IMR-90 (cell line): ENCODE measurements around the gene CRYM. TPM values are rescaled to one million over a fixed set of nuclear protein-coding genes. Genes with fewer than 3 reads are reported as not detected.

Experiments used
- ATAC-seq: fragments of 200-7000 bp; cut with Tn5 transposase; 2 replicates; pipeline ENCODE4 v1.9.1; 2020; ENCODE audit warnings: low read depth, mild to moderate bottlenecking, moderate library complexity
- BruUV-seq: library from RNA; stranded (reverse); fragments of 400-500 nt; replicated peaks from 2 replicates; lab custom pipeline; 2021; lab: Mats Ljungman, UMichigan
- CTCF ChIA-PET: fragments of 300-600 bp; formaldehyde crosslinking; extraction: SDS; loops from one replicate; lab custom pipeline; 2021; ENCODE audit warnings: antibody characterized with exemption; lab: Yijun Ruan, JAX
- POLR2A ChIA-PET: fragments of 300-600 bp; sonication (Branson Sonifier 250); formaldehyde crosslinking; loops from one replicate; lab custom pipeline; 2022; ENCODE audit warnings: antibody characterized with exemption; ENCODE audit not compliant: unreplicated experiment; lab: Charles Lee
- DNase-seq: peaks from one replicate; pipeline ENCODE4 v3.0.0; 2013
- H2AFZ ChIP-seq: replicated peaks from 2 replicates; pipeline ENCODE3; 2013; ENCODE audit warnings: low read length, mild to moderate bottlenecking; ENCODE audit not compliant: poor library complexity
- H2AK5ac ChIP-seq: 2 replicates; pipeline ENCODE4 v1.6.1; 2013; ENCODE audit warnings: low read depth, low read length, inconsistent platforms
- H2AK9ac ChIP-seq: replicated peaks from 2 replicates; pipeline ENCODE3; 2013; ENCODE audit warnings: mild to moderate bottlenecking, low read depth, low read length, moderate library complexity; ENCODE audit not compliant: poor library complexity
- H2BK120ac ChIP-seq: 2 replicates; pipeline ENCODE4 v1.6.1; 2013; ENCODE audit warnings: low read depth, low read length, inconsistent platforms
- H2BK15ac ChIP-seq: 3 replicates; pipeline ENCODE4 v1.6.1; 2013; ENCODE audit warnings: low read depth, low read length, inconsistent platforms
- H2BK20ac ChIP-seq: 2 replicates; pipeline ENCODE4 v1.6.1; 2013; ENCODE audit warnings: low read depth, mild to moderate bottlenecking, inconsistent platforms, low read length, moderate library complexity
- H2BK5ac ChIP-seq: 2 replicates; pipeline ENCODE4 v1.6.1; 2013; ENCODE audit warnings: mild to moderate bottlenecking, low read depth, low read length, inconsistent platforms; ENCODE audit not compliant: poor library complexity, severe bottlenecking
- H3K14ac ChIP-seq: replicated peaks from 2 replicates; pipeline ENCODE4 v1.6.1; 2013; ENCODE audit warnings: low read depth, low read length, inconsistent platforms
- H3K18ac ChIP-seq: 2 replicates; pipeline ENCODE4 v1.6.1; 2013; ENCODE audit warnings: low read depth, low read length, control low read depth
- H3K23ac ChIP-seq: 2 replicates; pipeline ENCODE4 v1.6.1; 2013; ENCODE audit warnings: low read depth, low read length, inconsistent platforms
- H3K27ac ChIP-seq: 2 replicates; pipeline ENCODE4 v1.5.1; 2013; ENCODE audit warnings: mild to moderate bottlenecking, control low read depth, low read length; ENCODE audit not compliant: insufficient read depth
- H3K27me3 ChIP-seq: 2 replicates; pipeline ENCODE4 v1.6.1; 2013; ENCODE audit warnings: low read length; ENCODE audit not compliant: control insufficient read depth, insufficient read depth
- H3K36me3 ChIP-seq: 2 replicates; pipeline ENCODE4 v1.6.1; 2013; ENCODE audit warnings: low read length, mixed read lengths; ENCODE audit not compliant: control insufficient read depth, insufficient read depth
- H3K4ac ChIP-seq: 2 replicates; pipeline ENCODE4 v1.6.1; 2013; ENCODE audit warnings: low read depth, low read length, inconsistent platforms
- H3K4me1 ChIP-seq: 2 replicates; pipeline ENCODE4 v1.6.1; 2013; ENCODE audit warnings: low read length, mixed read lengths; ENCODE audit not compliant: control insufficient read depth, insufficient read depth
- H3K4me2 ChIP-seq: 2 replicates; pipeline ENCODE4 v1.6.1; 2013; ENCODE audit warnings: low read depth, mild to moderate bottlenecking, control low read depth, low read length, moderate library complexity
- H3K4me3 ChIP-seq: 2 replicates; pipeline ENCODE4 v1.5.1; 2013; ENCODE audit warnings: low read depth, mild to moderate bottlenecking, control low read depth, low read length, moderate library complexity; ENCODE audit not compliant: insufficient read depth
- H3K56ac ChIP-seq: 2 replicates; pipeline ENCODE4 v1.6.1; 2013; ENCODE audit warnings: low read length, inconsistent platforms; ENCODE audit not compliant: insufficient read depth; ENCODE audit errors: extremely low read depth
- H3K79me1 ChIP-seq, 2 experiments: 2 replicates each; pipeline ENCODE4 v1.6.1; 2013; ENCODE audit warnings: low read length in 2 of 2, inconsistent platforms in 1 of 2, low read depth in 1 of 2
- H3K9ac ChIP-seq: 2 replicates; pipeline ENCODE4 v1.6.1; 2013; ENCODE audit warnings: low read depth, low read length, control low read depth
- H3K9me1 ChIP-seq: 2 replicates; pipeline ENCODE4 v1.6.1; 2013; ENCODE audit warnings: low read length, inconsistent platforms; ENCODE audit not compliant: insufficient read depth
- H3K9me3 ChIP-seq: 2 replicates; pipeline ENCODE4 v1.6.1; 2013; ENCODE audit warnings: low read length; ENCODE audit not compliant: control insufficient read depth, insufficient read depth
- H4K20me1 ChIP-seq: 2 replicates; pipeline ENCODE4 v1.6.1; 2013; ENCODE audit warnings: low read length, inconsistent platforms; ENCODE audit not compliant: insufficient read depth
- H4K5ac ChIP-seq: 2 replicates; pipeline ENCODE4 v1.6.1; 2013; ENCODE audit warnings: mild to moderate bottlenecking, low read depth, low read length, control low read depth
- H4K8ac ChIP-seq, 2 experiments: 2 replicates each; pipeline ENCODE4 v1.6.1; 2013; ENCODE audit warnings: low read depth in 2 of 2, low read length in 2 of 2, control low read depth in 1 of 2, inconsistent platforms in 1 of 2
- H4K91ac ChIP-seq: 2 replicates; pipeline ENCODE4 v1.6.1; 2013; ENCODE audit warnings: low read depth, low read length, inconsistent platforms; ENCODE audit not compliant: insufficient read depth
- CTCF ChIP-seq: conservative IDR thresholded peaks from 2 replicates; pipeline ENCODE4 v1.5.1; 2012; ENCODE audit warnings: mild to moderate bottlenecking, low read depth, low read length, improper control_type of control experiment
- MAFK ChIP-seq: IDR thresholded peaks from 2 replicates; pipeline ENCODE4 v1.6.1; 2012; ENCODE audit warnings: low read depth, low read length, improper control_type of control experiment
- SMC3 ChIP-seq: fragments of 150-350 bp; IDR thresholded peaks from 2 replicates; pipeline ENCODE4 v1.6.1; 2016; ENCODE audit warnings: low read depth, mild to moderate bottlenecking, antibody characterized with exemption, low read length, moderate library complexity
- WGBS, 2 experiments: methylation state at CpG; one replicate each; pipeline versions ENCODE4 v1.1.5 to v1.1.7; 2013; ENCODE audit warnings: missing lambda C conversion rate in 2 of 2; ENCODE audit not compliant: insufficient read length in 1 of 2; ENCODE audit errors: extremely low coverage in 2 of 2; 5-methylcytosine and 5-hydroxymethylcytosine counted together
- dilution Hi-C: fragments of 300-500 bp; cut with HindIII; formaldehyde crosslinking; loops from one replicate; pipeline ENCODE4 v1.14.3; 2018; ENCODE audit warnings: low sequenced_read_pairs; ENCODE audit not compliant: unreplicated experiment
- in situ Hi-C: fragments of 300-500 bp; cut with MboI; formaldehyde crosslinking; loops from 3 replicates; pipeline ENCODE4 v1.14.3; 2019; ENCODE audit warnings: low sequenced_read_pairs, inconsistent platforms, mixed read lengths
- intact Hi-C: fragments of 100-400 bp; cut with micrococcal nuclease; formaldehyde crosslinking; loops from 2 replicates; pipeline ENCODE4 v1.10.0; 2022
- polyA plus RNA-seq, 3 experiments: library from polyadenylated mRNA; depleted of rRNA; stranded (reverse); fragments of >200 nt; gene quantifications; 2 replicates each; pipeline ENCODE4 v1.2.3, GENCODE V29; 2012; ENCODE audit warnings: low replicate concordance in 1 of 3
- total RNA-seq: library from RNA; depleted of rRNA; stranded (reverse); fragments of >200 nt; gene quantifications from 2 replicates; pipeline ENCODE4 v1.2.3, GENCODE V29; 2012

CRYM gene
- total and polyA plus RNA-seq, 2 of the 4 experiments (the other 2 are of a cell fraction) = not detected

- H3K23ac ChIP-seq = no peak overlapping the region
- no peak overlapping the region for H3K9ac ChIP-seq
- no peak overlapping the region for H2BK20ac ChIP-seq
- H2AFZ ChIP-seq = no peak overlapping the region
- no peak overlapping the region for H4K5ac ChIP-seq
- H3K4ac ChIP-seq = no peak overlapping the region
- DNase-seq (no peak), ATAC-seq (no peak)
- H3K18ac ChIP-seq = no peak overlapping the region
- no peaks in the 10 kb centered on the region for H3K36me3 ChIP-seq
- WGBS, 2 experiments = 0% methylated on average over 1 of the region's 2 CpGs; no CpG with 5 or more reads in 1 of the 2 experiments
- ChIA-PET CTCF (no interaction called here), POLR2A (no interaction called here)
- BruUV-seq = no TSS peak
- peaks cover 3% of the 10 kb centered on the region; the same call in 1 of the 2 replicates for H3K9me3 ChIP-seq
- in situ Hi-C loops (no loop called here), dilution Hi-C loops (no loop called here), intact Hi-C loops (no loop called here)
- no peak overlapping the region for H4K91ac ChIP-seq
- no peaks in the 10 kb centered on the region for H3K9me1 ChIP-seq
- no peak for TF ChIP-seq CTCF
- no peak for TF ChIP-seq MAFK
- TF ChIP-seq SMC3 = no peak
- no peak overlapping the region for H2BK5ac ChIP-seq
- no peak overlapping the region for H4K8ac ChIP-seq
- H4K20me1 ChIP-seq = no peaks in the 10 kb centered on the region
- no peak overlapping the region for H3K27ac ChIP-seq
- no peak overlapping the region for H3K56ac ChIP-seq
- no peak overlapping the region for H3K4me2 ChIP-seq
- H3K4me1 ChIP-seq = no peaks in the 10 kb centered on the region
- H2AK5ac ChIP-seq = no peak overlapping the region
- H2AK9ac ChIP-seq = no peak overlapping the region
- no peak overlapping the region for H3K14ac ChIP-seq
- H2BK120ac ChIP-seq = no peak overlapping the region
- no peak overlapping the region for H2BK15ac ChIP-seq
- peaks cover 42% of the 10 kb centered on the region for H3K27me3 ChIP-seq
- H3K4me3 ChIP-seq = no peak overlapping the region
- no peaks in the 10 kb centered on the region for H3K79me1 ChIP-seq
Observed at GRCh38 chr16:21272253-21272652, 5.8 kb downstream of the CRYM start.
